ENCODE results near the gene PLEKHA6.

The PLEKHA6 gene

DNA sequence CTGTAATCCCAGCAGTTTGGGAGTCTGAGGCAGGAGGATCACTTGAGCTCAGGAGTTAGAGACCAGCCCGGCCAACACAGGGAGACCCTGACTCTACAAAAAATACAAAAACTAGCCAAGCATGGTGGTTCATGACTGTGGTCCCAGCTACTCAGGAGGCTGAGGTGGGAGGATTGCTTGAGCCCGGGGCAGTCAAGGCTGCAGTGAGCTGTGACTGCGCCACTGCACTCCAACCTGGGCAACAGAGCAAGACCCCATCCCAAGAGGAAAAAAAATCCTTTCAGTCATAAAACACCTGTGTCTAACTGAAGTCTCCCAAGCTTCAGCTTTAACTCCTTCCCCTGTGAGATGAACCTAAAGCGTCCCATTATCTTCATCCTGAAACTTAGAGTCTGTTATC lies 112.9 kb downstream of the PLEKHA6 start:
- Histone ChIP-seq H2BK120ac (ENCODE audit: low read depth, low read length) (no peak overlapping the region), H3K79me1 (replicated peaks; ENCODE audit: low read length, poor library complexity, severe bottlenecking) (no peaks in the 10 kb centered on the region), H3K23ac (ENCODE audit: low read length in 2 of 2) (no peak overlapping the region), H3K27me3 (ENCODE audit: control insufficient read depth in 1 of 2, insufficient read depth in 1 of 2, low read length in 2 of 2) (peaks cover 31 to 48% of the 10 kb centered on the region in 2 experiments), H3K9me3 (ENCODE audit: control insufficient read depth, low read length) (no peaks in the 10 kb centered on the region), H3K27ac (ENCODE audit: low read length, poor library complexity, severe bottlenecking) (no peak overlapping the region), H3K18ac (ENCODE audit: low read depth in 1 of 2, low read length in 2 of 2) (no peak overlapping the region), H2BK12ac (ENCODE audit: low read length in 2 of 2) (no peak overlapping the region), H3K4me2 (ENCODE audit: low read length, poor library complexity, severe bottlenecking) (no peak overlapping the region), H3K4me1 (ENCODE audit: control insufficient read depth, insufficient read depth, low read depth, low read length) (no peaks in the 10 kb centered on the region), H3K4ac (ENCODE audit: low read depth in 1 of 2, low read length in 2 of 2) (no peak overlapping the region), H2BK15ac (ENCODE audit: low read depth, poor library complexity, severe bottlenecking) (no peak overlapping the region), H2BK5ac (ENCODE audit: low read depth, low read length, poor library complexity, severe bottlenecking) (no peak overlapping the region), H3K4me3 (ENCODE audit: insufficient read depth in 1 of 2, low read depth in 1 of 2, low read length in 2 of 2) (no peak overlapping the region), H3K14ac (ENCODE audit: low read length in 2 of 2) (no peak overlapping the region), H4K91ac (ENCODE audit: low read length) (no peak overlapping the region), H4K8ac (ENCODE audit: low read length) (no peak overlapping the region), H2AK5ac (ENCODE audit: low read length, severe bottlenecking) (no peak overlapping the region), H3K9ac (ENCODE audit: low read length) (no peak overlapping the region), H3K36me3 (ENCODE audit: control insufficient read depth in 1 of 2, insufficient read depth in 2 of 2, low read depth in 1 of 2, low read length in 2 of 2) (no peaks in the 10 kb centered on the region), H2AFZ (ENCODE audit: low read depth, low read length) (no peak overlapping the region)
- DNase-seq = no peak
- 92% methylated on average over 4 of the region's 4 CpGs for WGBS

DNA sequence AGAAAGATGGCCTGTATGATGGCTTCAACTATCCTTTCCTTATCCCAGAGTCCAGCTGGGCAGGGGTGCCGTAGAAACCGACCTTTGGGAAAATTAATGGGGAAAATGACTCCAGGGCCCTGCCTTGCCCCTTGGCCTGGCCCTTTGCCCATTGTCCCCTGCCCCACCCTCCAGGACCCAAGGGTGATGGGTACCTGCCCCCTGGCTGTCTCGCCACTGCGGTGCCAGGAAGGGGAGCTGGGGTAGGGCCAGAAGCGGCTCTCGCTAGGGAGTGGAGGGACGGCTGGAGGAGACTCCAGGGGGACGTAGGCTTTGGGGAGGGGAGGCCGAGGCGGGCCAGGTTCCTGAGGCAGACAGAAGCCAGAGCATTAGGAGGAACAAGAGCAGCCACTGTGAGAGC lies 116.8 kb downstream of the PLEKHA6 start:
- H2BK15ac ChIP-seq (ENCODE audit: low read depth, poor library complexity, severe bottlenecking) = no peak overlapping the region
- H4K91ac ChIP-seq (ENCODE audit: low read length) = no peak overlapping the region
- no peaks in the 10 kb centered on the region for H3K4me1 ChIP-seq (ENCODE audit: control insufficient read depth, insufficient read depth, low read depth, low read length)
- H3K14ac ChIP-seq (ENCODE audit: low read length in 2 of 2) = no peak overlapping the region
- H3K4me2 ChIP-seq (ENCODE audit: low read length, poor library complexity, severe bottlenecking) = no peak overlapping the region
- peaks cover 19 to 27% of the 10 kb centered on the region in 2 experiments for H3K27me3 ChIP-seq (ENCODE audit: control insufficient read depth in 1 of 2, insufficient read depth in 1 of 2, low read length in 2 of 2)
- no peak overlapping the region for H4K8ac ChIP-seq (ENCODE audit: low read length)
- H2BK120ac ChIP-seq (ENCODE audit: low read depth, low read length) = no peak overlapping the region
- no peaks in the 10 kb centered on the region for H3K79me1 ChIP-seq (replicated peaks; ENCODE audit: low read length, poor library complexity, severe bottlenecking)
- no peak overlapping the region for H2AK5ac ChIP-seq (ENCODE audit: low read length, severe bottlenecking)
- H3K9me3 ChIP-seq (ENCODE audit: control insufficient read depth, low read length) = no peaks in the 10 kb centered on the region
- no peak overlapping the region for H3K4ac ChIP-seq (ENCODE audit: low read depth in 1 of 2, low read length in 2 of 2)
- no peak overlapping the region for H3K23ac ChIP-seq (ENCODE audit: low read length in 2 of 2)
- no peak overlapping the region for H2BK5ac ChIP-seq (ENCODE audit: low read depth, low read length, poor library complexity, severe bottlenecking)
- no peaks in the 10 kb centered on the region for H3K36me3 ChIP-seq (ENCODE audit: control insufficient read depth in 1 of 2, insufficient read depth in 2 of 2, low read depth in 1 of 2, low read length in 2 of 2)
- no peak overlapping the region for H3K4me3 ChIP-seq (ENCODE audit: insufficient read depth in 1 of 2, low read depth in 1 of 2, low read length in 2 of 2)
- H3K27ac ChIP-seq (ENCODE audit: low read length, poor library complexity, severe bottlenecking) = no peak overlapping the region
- H2BK12ac ChIP-seq (ENCODE audit: low read length in 2 of 2) = no peak overlapping the region
- no peak overlapping the region for H3K9ac ChIP-seq (ENCODE audit: low read length)
- H2AFZ ChIP-seq (ENCODE audit: low read depth, low read length) = no peak overlapping the region
- H3K18ac ChIP-seq (ENCODE audit: low read depth in 1 of 2, low read length in 2 of 2) = no peak overlapping the region
- DNase-seq = no peak
- 95% methylated on average over 10 of the region's 10 CpGs for WGBS

DNA sequence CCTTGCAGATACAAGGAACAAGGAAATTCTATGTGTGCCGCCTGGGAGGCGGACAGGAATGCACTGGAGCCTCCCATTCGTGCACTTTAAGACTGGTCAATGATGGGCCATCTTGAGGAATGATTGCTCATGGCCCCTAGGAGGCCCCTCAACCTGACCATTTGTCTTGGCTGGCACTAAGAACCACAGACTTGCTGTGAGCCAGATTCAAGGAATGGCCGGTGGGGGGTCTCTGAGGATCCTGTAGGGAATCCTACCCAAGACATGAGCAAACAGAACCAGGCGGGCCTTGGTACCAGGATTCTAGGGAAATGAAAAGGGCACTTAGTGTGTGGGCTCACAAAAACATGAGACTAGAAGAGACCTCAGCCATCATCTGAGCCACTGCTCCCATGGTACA lies 117.8 kb downstream of the PLEKHA6 start:
- H4K91ac ChIP-seq (ENCODE audit: low read length) = no peak overlapping the region
- H3K4me3 ChIP-seq (ENCODE audit: insufficient read depth in 1 of 2, low read depth in 1 of 2, low read length in 2 of 2) = no peak overlapping the region
- H4K8ac ChIP-seq (ENCODE audit: low read length) = no peak overlapping the region
- no peak overlapping the region for H3K4ac ChIP-seq (ENCODE audit: low read depth in 1 of 2, low read length in 2 of 2)
- no peak overlapping the region for H2AFZ ChIP-seq (ENCODE audit: low read depth, low read length)
- 87% methylated on average over 5 of the region's 5 CpGs for WGBS
- no peak overlapping the region for H3K4me2 ChIP-seq (ENCODE audit: low read length, poor library complexity, severe bottlenecking)
- H3K23ac ChIP-seq (ENCODE audit: low read length in 2 of 2) = no peak overlapping the region
- no peak overlapping the region for H2BK120ac ChIP-seq (ENCODE audit: low read depth, low read length)
- H3K79me1 ChIP-seq (replicated peaks; ENCODE audit: low read length, poor library complexity, severe bottlenecking) = no peaks in the 10 kb centered on the region
- H3K4me1 ChIP-seq (ENCODE audit: control insufficient read depth, insufficient read depth, low read depth, low read length) = no peaks in the 10 kb centered on the region
- H2AK5ac ChIP-seq (ENCODE audit: low read length, severe bottlenecking) = no peak overlapping the region
- no peak overlapping the region for H2BK12ac ChIP-seq (ENCODE audit: low read length in 2 of 2)
- no peak overlapping the region for H3K27ac ChIP-seq (ENCODE audit: low read length, poor library complexity, severe bottlenecking)
- H2BK5ac ChIP-seq (ENCODE audit: low read depth, low read length, poor library complexity, severe bottlenecking) = no peak overlapping the region
- no peak overlapping the region for H2BK15ac ChIP-seq (ENCODE audit: low read depth, poor library complexity, severe bottlenecking)
- no peak overlapping the region for H3K18ac ChIP-seq (ENCODE audit: low read depth in 1 of 2, low read length in 2 of 2)
- H3K9ac ChIP-seq (ENCODE audit: low read length) = no peak overlapping the region
- no peak for DNase-seq
- H3K27me3 ChIP-seq (ENCODE audit: control insufficient read depth in 1 of 2, insufficient read depth in 1 of 2, low read length in 2 of 2) = peaks cover 11 to 21% of the 10 kb centered on the region in 2 experiments
- H3K36me3 ChIP-seq (ENCODE audit: control insufficient read depth in 1 of 2, insufficient read depth in 2 of 2, low read depth in 1 of 2, low read length in 2 of 2) = no peaks in the 10 kb centered on the region
- H3K9me3 ChIP-seq (ENCODE audit: control insufficient read depth, low read length) = peaks cover under 1% of the 10 kb centered on the region
- H3K14ac ChIP-seq (ENCODE audit: low read length in 2 of 2) = no peak overlapping the region

DNA sequence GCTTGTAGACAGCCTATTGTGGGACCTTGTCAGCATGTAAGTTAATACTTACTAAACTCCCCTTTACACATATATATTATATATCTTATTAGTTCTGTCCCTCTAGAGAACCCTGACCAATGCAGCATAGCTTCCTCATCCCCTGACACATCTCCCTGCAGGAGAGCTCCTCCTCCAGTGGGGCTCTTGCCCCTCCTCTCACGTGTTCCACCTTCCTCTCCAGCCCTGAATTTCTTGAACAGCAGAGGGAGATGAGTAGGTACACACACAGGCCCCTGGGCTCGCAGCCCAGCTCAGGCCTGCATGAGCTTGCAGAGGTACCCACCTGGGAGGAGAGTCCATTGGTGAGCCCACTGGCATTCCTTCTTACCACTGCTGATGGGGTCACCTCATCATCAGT lies 118.7 kb downstream of the PLEKHA6 start:
- H3K36me3 ChIP-seq (ENCODE audit: control insufficient read depth in 1 of 2, insufficient read depth in 2 of 2, low read depth in 1 of 2, low read length in 2 of 2) = no peaks in the 10 kb centered on the region
- no peak overlapping the region for H3K4me3 ChIP-seq (ENCODE audit: insufficient read depth in 1 of 2, low read depth in 1 of 2, low read length in 2 of 2)
- no peak overlapping the region for H3K14ac ChIP-seq (ENCODE audit: low read length in 2 of 2)
- no peak overlapping the region for H3K4me2 ChIP-seq (ENCODE audit: low read length, poor library complexity, severe bottlenecking)
- H2BK120ac ChIP-seq (ENCODE audit: low read depth, low read length) = no peak overlapping the region
- no peak overlapping the region for H2BK15ac ChIP-seq (ENCODE audit: low read depth, poor library complexity, severe bottlenecking)
- H3K27ac ChIP-seq (ENCODE audit: low read length, poor library complexity, severe bottlenecking) = no peak overlapping the region
- no peak for DNase-seq
- no peak overlapping the region for H2BK12ac ChIP-seq (ENCODE audit: low read length in 2 of 2)
- H3K23ac ChIP-seq (ENCODE audit: low read length in 2 of 2) = no peak overlapping the region
- H3K9ac ChIP-seq (ENCODE audit: low read length) = no peak overlapping the region
- no peak overlapping the region for H2BK5ac ChIP-seq (ENCODE audit: low read depth, low read length, poor library complexity, severe bottlenecking)
- no peaks in the 10 kb centered on the region for H3K4me1 ChIP-seq (ENCODE audit: control insufficient read depth, insufficient read depth, low read depth, low read length)
- H2AK5ac ChIP-seq (ENCODE audit: low read length, severe bottlenecking) = no peak overlapping the region
- H2AFZ ChIP-seq (ENCODE audit: low read depth, low read length) = no peak overlapping the region
- no peak overlapping the region for H3K4ac ChIP-seq (ENCODE audit: low read depth in 1 of 2, low read length in 2 of 2)
- WGBS = 55% methylated on average over 2 of the region's 2 CpGs
- no peak overlapping the region for H4K91ac ChIP-seq (ENCODE audit: low read length)
- H3K27me3 ChIP-seq (ENCODE audit: control insufficient read depth in 1 of 2, insufficient read depth in 1 of 2, low read length in 2 of 2) = peaks cover 7 to 17% of the 10 kb centered on the region in 2 experiments
- H3K9me3 ChIP-seq (ENCODE audit: control insufficient read depth, low read length) = peaks cover 7% of the 10 kb centered on the region
- H3K18ac ChIP-seq (ENCODE audit: low read depth in 1 of 2, low read length in 2 of 2) = no peak overlapping the region
- no peaks in the 10 kb centered on the region for H3K79me1 ChIP-seq (replicated peaks; ENCODE audit: low read length, poor library complexity, severe bottlenecking)
- H4K8ac ChIP-seq (ENCODE audit: low read length) = no peak overlapping the region

Measured in mesenchymal stem cell (in vitro differentiated cells and primary cell).